Measurements from ENCODE around the gene KSR1.
"Not testable (repeated sequence)": the region's sequence is repeated elsewhere in the genome, so short reads cannot be mapped to it uniquely, and the experiment has no call there.

DNA sequence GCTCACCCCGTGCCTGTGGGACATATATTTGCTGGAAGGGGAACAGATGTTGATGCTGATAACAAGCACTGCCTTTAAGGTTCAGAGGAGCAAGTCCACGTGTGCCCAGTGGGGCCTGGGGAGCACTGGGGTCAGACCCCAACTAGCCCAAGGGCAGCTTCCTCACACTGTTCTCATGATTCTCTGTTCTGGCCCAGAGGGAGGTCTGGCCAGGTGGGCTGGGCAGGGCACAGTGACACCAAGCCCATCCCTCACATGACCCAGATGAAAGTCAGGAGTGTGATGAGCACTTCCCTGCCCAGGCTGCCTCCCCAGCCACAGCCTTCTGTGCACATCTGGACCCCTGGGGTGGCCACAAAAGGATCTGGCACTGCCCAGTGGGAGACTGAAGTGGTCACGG, 29.8 kb upstream of the KSR1 start:
- TF ChIP-seq, protein P1, sequence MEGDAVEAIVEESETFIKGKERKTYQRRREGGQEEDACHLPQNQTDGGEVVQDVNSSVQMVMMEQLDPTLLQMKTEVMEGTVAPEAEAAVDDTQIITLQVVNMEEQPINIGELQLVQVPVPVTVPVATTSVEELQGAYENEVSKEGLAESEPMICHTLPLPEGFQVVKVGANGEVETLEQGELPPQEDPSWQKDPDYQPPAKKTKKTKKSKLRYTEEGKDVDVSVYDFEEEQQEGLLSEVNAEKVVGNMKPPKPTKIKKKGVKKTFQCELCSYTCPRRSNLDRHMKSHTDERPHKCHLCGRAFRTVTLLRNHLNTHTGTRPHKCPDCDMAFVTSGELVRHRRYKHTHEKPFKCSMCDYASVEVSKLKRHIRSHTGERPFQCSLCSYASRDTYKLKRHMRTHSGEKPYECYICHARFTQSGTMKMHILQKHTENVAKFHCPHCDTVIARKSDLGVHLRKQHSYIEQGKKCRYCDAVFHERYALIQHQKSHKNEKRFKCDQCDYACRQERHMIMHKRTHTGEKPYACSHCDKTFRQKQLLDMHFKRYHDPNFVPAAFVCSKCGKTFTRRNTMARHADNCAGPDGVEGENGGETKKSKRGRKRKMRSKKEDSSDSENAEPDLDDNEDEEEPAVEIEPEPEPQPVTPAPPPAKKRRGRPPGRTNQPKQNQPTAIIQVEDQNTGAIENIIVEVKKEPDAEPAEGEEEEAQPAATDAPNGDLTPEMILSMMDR (IDR thresholded peaks at IDR 0.05) = not testable (repeated sequence)
- TF ChIP-seq POLR2A (IDR thresholded peaks at IDR 0.05) = not testable (repeated sequence)
